NCI-H187 treated with DMSO at 0.1 percent for 48 hours (cell line): Measurements from ENCODE around the gene FGD2.

ENCODE experiments used
- DNase-seq: peaks from one replicate; lab custom pipeline; 2025; lab: John Stamatoyannopoulos, UW

Gene FGD2

GRCh38 chr6:36997811-36998722 lies 7.4 kb upstream of the FGD2 start:
- DNase-seq, result peak; percentile 35

DNA sequence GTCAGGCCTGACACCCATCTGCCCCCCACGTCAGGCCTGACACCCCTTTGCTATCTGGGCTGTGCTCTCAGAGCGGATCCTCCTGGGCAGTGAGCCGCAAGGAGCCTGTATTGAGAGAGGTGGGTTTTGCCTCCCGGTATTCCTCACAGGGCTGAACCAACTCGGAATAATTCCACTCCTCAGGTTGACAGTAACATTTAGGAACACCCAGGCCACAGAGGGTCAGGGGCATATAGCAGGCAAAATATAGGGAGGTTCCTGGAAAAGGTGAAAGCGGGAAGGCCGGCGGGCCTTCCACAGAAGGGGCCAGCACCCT lies 6.8 kb upstream of the FGD2 start:
- no peak for DNase-seq

DNA sequence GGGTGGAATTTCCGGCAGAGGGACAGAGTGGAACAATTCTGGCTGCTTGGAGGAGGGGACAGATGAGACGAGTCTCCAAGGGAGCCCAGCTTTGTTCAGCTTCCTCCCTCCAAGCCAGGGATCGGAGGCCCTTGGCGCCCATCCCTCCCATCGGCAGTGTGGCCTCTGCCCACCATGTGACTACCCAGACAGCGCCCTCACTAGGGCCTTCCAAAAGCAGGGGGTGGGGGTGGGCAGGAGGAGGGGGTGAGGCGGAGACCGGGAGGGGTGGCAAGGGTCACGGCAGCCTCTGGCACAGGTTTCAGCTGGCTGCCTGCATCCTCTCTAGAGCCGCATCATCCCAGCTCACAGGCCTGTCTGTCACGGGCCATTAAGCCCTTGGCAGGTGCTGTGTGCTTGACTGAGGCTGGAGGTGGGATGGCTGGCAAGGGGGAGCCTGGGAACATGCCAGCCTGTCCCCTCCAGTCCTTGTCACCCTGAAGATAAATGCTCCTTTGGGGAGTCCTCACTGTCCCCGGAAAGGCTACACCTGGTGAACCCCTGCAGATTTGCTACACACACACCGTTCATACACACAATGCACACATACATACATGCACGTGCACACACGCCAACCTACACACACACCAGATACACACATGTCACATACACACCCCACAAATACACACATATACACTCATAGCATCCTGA lies 6.2 kb upstream of the FGD2 start:
- peak; percentile 85 for DNase-seq

GRCh38 chr6:36999751-37000125 lies 5.7 kb upstream of the FGD2 start:
- no peak for DNase-seq

- no peak for DNase-seq
Observed at GRCh38 chr6:37004044-37004980, 1.1 kb upstream of the FGD2 start.

DNA sequence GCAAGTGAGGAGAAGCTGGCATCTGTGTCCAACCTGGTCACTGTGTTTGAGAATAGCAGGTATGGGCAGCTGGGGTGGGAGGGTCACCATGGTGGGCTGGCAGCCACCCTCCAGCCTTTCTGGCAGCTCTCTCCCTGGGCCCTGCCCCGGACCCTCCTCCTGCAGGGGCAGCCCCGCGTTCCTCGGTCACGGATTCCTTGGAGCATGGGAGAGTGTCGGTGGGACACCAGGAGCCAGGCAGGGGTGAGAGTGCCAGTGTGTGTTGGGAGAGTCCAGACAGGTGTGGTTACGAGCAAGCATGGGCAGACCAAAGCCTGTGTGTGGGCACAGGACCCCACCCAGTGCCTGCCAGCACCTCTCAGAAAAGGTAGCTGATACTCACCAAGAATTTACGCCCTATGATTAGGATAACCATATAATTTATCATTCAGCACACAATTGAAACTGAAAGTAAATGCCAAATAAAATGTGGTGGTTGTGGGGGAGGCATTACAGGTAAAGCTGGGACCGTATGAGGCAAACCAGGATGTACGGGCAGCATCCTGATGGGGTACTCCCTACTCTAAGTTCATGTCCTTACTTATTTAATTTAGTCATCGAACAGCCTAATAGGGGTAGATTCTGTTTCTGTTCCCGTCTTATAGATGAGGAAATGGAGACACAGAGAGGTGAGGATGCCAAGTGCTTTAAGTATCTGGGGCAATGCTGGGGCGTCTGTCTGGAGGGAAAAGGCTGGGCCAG lies 542 bp downstream of the FGD2 start:
- no peak for DNase-seq

DNA sequence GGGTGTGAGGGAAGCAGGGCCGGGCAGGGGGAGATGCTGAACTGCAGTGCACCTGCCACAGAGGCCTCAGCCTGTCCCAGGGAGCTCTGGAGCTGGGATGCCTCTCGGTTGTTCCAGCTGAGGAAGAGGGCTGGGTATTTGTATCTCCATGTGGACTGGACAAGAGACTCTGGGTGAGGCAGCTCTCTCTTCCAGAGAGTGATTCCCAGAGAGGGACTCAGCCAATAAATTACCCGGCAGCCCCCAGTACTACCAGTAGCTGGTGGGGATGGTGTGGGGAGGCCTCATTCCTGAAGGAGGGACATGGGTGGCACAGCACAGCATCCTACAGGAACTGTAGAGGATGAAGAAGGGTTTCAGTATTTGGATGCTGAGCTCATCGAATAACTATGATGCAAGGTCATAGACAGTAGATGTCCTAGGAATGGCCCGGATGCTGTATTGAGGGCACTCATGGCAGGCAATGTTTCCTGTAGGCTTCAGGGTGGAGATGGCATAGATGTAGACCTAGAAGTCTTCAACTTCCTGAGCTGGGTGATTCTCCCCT lies 1.4 kb downstream of the FGD2 start:
- no peak for DNase-seq

DNA sequence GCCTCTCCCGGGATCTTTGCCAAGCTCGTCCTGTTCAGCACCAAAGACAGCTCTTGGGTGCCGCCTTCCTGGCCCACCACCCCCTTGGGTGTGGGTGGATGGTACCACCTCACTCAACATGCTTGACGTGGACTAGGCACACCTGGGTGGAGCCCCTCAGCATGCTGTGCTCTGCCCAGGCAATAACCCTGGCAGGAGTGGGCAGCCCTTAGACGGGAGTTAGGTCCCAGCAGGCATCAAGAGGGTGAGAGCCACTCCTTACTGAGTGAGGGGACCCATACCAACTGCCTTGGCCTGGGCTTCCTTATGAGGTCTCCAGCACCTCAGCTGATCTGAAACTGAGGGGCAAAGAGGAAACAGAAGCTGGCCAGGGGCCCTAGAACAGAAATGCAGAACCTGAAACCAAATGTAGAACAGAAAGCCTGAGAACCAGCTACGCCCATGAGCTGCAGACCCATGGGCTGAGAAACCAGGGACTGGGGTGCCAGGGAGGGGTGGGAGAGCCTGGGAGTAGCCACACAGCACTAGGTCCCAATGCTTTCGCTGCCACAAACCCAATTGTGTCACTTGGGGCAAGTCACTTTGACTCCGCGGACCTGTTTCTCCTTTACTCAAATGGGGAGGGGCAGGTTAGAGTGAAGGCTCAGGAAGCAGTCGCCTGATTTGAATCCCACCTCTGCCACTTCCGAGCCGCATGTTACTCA lies 2.0 kb downstream of the FGD2 start:
- DNase-seq, result no peak

- no peak for DNase-seq
Observed at GRCh38 chr6:37008484-37009465, 3.3 kb downstream of the FGD2 start.

- no peak for DNase-seq
Observed at GRCh38 chr6:37010402-37010892, 5.0 kb downstream of the FGD2 start.

- DNase-seq, result no peak
Observed at GRCh38 chr6:37011656-37012378, 6.4 kb downstream of the FGD2 start.

- no peak for DNase-seq
Observed at GRCh38 chr6:37013516-37014491, 8.3 kb downstream of the FGD2 start.

DNA sequence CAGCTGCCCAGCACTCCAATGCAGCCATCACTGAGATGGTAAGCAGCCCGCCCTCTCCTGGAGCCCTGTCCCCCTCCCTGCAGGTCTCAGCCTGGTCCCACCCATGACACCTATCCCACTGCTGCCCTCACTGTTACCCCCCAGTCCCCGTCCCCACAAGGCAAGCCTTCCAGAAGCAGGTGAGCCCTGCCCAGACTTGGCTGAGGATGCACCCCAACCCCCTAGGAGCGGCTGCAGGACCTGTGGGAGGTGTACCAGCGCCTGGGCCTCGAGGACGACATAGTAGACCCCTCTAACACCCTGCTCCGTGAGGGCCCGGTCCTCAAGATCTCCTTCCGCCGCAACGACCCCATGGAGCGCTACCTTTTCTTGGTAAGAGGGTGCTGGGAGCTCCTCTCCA lies 9.2 kb downstream of the FGD2 start:
- DNase-seq, result no peak

GRCh38 chr6:37015532-37015931 lies 10.1 kb downstream of the FGD2 start:
- no peak for DNase-seq

DNA sequence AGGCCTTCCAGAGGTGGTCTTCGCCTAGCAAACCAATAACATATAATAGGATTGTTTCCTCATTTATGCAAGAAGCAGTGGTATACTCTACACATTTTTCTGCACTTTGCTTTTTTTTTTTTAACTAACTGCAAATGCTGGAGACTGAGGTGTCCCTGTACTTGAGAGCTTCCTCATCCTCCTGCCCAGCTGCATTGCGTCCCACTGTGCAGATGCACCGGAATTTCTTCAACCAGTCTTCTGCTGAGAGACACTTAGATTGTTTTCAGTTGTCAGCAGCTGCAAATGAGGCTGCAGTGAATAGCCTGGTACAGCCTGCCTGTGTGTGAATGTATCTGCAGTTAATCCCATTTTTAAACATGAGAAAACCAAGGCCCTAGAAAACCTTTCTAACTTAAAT lies 11.5 kb downstream of the FGD2 start:
- no peak for DNase-seq

- DNase-seq, result no peak
Observed at GRCh38 chr6:37017606-37018197, 12.2 kb downstream of the FGD2 start.
